NCI-H1417 treated with DMSO at 0.1 percent for 48 hours (cell line): ENCODE results near the gene NPAT.
"Not testable (repeated sequence)": the region's sequence is repeated elsewhere in the genome, so short reads cannot be mapped to it uniquely, and the experiment has no call there.

Source experiments
- DNase-seq: peaks from one replicate; lab custom pipeline; 2025; lab: John Stamatoyannopoulos, UW

The NPAT gene

GRCh38 chr11:108218912-108219783, 3.3 kb downstream of the NPAT start:
- no peak for DNase-seq

- DNase-seq = no peak
Measured at GRCh38 chr11:108218455-108218854, 4.0 kb downstream of the NPAT start.

- DNase-seq = no peak
Measured at GRCh38 chr11:108216988-108217387, 5.5 kb downstream of the NPAT start.

GRCh38 chr11:108213784-108214183, 8.7 kb downstream of the NPAT start:
- DNase-seq = no peak

GRCh38 chr11:108210441-108210840, 12.0 kb downstream of the NPAT start:
- no peak for DNase-seq

GRCh38 chr11:108207683-108208060, 14.8 kb downstream of the NPAT start:
- DNase-seq = no peak

- no peak for DNase-seq
Measured at GRCh38 chr11:108206969-108207682, 15.3 kb downstream of the NPAT start.

GRCh38 chr11:108206171-108206570, 16.3 kb downstream of the NPAT start:
- DNase-seq = no peak

- DNase-seq = no peak
Measured at GRCh38 chr11:108204929-108205499, 17.4 kb downstream of the NPAT start.

- DNase-seq = no peak
Measured at GRCh38 chr11:108204376-108204775, 18.1 kb downstream of the NPAT start.

- no peak for DNase-seq
Measured at GRCh38 chr11:108203075-108203474, 19.4 kb downstream of the NPAT start.

- no peak for DNase-seq
Measured at GRCh38 chr11:108199446-108200321, 22.8 kb downstream of the NPAT start.

GRCh38 chr11:108198833-108199232, 23.6 kb downstream of the NPAT start:
- no peak for DNase-seq

- DNase-seq = no peak
Measured at GRCh38 chr11:108197351-108197750, 25.1 kb downstream of the NPAT start.

- DNase-seq = no peak
Measured at GRCh38 chr11:108196901-108197300, 25.5 kb downstream of the NPAT start.

GRCh38 chr11:108193725-108194124, 28.7 kb downstream of the NPAT start:
- DNase-seq = no peak

- no peak for DNase-seq
Measured at GRCh38 chr11:108177570-108177969, 44.9 kb downstream of the NPAT start.

GRCh38 chr11:108170184-108170583, 52.3 kb downstream of the NPAT start:
- no peak for DNase-seq

- no peak for DNase-seq
Measured at GRCh38 chr11:108167624-108168023, 54.8 kb downstream of the NPAT start.

GRCh38 chr11:108162878-108163277, 59.6 kb downstream of the NPAT start:
- not testable (repeated sequence) for DNase-seq

GRCh38 chr11:108160970-108161566, 61.4 kb downstream of the NPAT start:
- no peak for DNase-seq

- DNase-seq = no peak
Measured at GRCh38 chr11:108154591-108154990, 67.8 kb downstream of the NPAT start.
